ENCODE results near the gene B4GALT6.

GRCh38 chr18:31721601-31722000 lies 37.2 kb upstream of the B4GALT6 start:
- TF ChIP-seq CTCF (IDR thresholded peaks at IDR 0.05) (no peak), POLR2A (IDR thresholded peaks at IDR 0.05) (no peak)

Measured in uterus (tissue), 2 donors.